ENCODE results near the gene ZNF771.

DNA sequence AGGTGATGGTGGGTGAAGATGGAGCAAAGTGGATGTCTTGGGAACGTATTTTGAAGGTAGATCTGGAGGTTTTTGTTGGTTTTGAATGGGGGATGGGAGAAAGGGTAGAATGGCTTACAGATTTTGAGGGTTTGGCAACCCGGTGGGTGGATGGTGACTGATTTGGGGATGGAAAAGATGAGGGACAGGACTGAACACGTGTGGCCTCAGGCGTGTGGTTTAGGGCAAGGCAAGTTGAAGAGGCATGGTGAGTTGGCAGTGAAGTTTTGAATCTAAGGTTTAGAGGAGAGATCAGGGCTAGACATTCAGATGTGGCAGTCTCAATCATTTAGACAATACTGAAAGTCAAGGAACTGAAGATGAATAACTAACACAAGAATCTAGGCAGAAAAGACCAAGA, 27.4 kb downstream of the ZNF771 start:
- TF ChIP-seq, protein P1, sequence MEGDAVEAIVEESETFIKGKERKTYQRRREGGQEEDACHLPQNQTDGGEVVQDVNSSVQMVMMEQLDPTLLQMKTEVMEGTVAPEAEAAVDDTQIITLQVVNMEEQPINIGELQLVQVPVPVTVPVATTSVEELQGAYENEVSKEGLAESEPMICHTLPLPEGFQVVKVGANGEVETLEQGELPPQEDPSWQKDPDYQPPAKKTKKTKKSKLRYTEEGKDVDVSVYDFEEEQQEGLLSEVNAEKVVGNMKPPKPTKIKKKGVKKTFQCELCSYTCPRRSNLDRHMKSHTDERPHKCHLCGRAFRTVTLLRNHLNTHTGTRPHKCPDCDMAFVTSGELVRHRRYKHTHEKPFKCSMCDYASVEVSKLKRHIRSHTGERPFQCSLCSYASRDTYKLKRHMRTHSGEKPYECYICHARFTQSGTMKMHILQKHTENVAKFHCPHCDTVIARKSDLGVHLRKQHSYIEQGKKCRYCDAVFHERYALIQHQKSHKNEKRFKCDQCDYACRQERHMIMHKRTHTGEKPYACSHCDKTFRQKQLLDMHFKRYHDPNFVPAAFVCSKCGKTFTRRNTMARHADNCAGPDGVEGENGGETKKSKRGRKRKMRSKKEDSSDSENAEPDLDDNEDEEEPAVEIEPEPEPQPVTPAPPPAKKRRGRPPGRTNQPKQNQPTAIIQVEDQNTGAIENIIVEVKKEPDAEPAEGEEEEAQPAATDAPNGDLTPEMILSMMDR (IDR thresholded peaks at IDR 0.05): no peak
- no peak for TF ChIP-seq POLR2A (IDR thresholded peaks at IDR 0.05)

Data from adrenal gland (tissue), 5 donors.